Vagina (tissue), 2 donors: ENCODE measurements around the gene PACS2. TPM values are rescaled to one million over a fixed set of nuclear protein-coding genes. Genes with fewer than 3 reads are reported as not detected.

Source experiments
- DNase-seq, 2 donors: peaks; one replicate each; pipeline ENCODE4 v3.0.0-alpha.2; 2017; ENCODE audit errors: extremely low spot score in 2 of 2
- H3K27ac ChIP-seq: fragments of 200-600 bp; sonication (generic); one replicate; pipeline ENCODE4 v1.5.1; 2019
- H3K27me3 ChIP-seq: fragments of 200-600 bp; sonication (generic); one replicate; pipeline ENCODE4 v1.5.1; 2019
- H3K36me3 ChIP-seq, 2 donors: fragments of 200-600 bp; sonication (generic); one replicate each; pipeline ENCODE4 v1.5.1; 2017 to 2019
- H3K4me1 ChIP-seq: fragments of 200-600 bp; sonication (generic); one replicate; pipeline ENCODE4 v1.5.1; 2019
- H3K4me3 ChIP-seq, 2 donors: fragments of 200-600 bp; sonication (generic); 1 replicate in 1 of 2; 2 replicates in 1 of 2; pipeline ENCODE4 v1.5.1; 2016 to 2019
- H3K9me3 ChIP-seq: fragments of 200-600 bp; sonication (generic); one replicate; pipeline ENCODE4 v1.5.1; 2019
- POLR2A ChIP-seq, 2 donors: fragments of 450-650 bp; IDR thresholded peaks; one replicate each; pipeline ENCODE4 v1.6.1; 2017; ENCODE audit warnings: antibody characterized with exemption in 2 of 2, mild to moderate bottlenecking in 2 of 2, moderate library complexity in 2 of 2
- POLR2AphosphoS5 ChIP-seq, 2 donors: sonication (generic); formaldehyde crosslinking; IDR thresholded peaks; one replicate each; pipeline ENCODE4 v1.9.0; 2017; ENCODE audit warnings: antibody characterized with exemption in 2 of 2, mild to moderate bottlenecking in 2 of 2, low read depth in 1 of 2; ENCODE audit not compliant: insufficient read depth in 1 of 2
- intact Hi-C: fragments of 100-400 bp; cut with DNase I; formaldehyde crosslinking; loops from one replicate; pipeline ENCODE4 v1.15.1; 2023
- total RNA-seq: library from RNA; depleted of rRNA; stranded (reverse); fragments of >200 nt; gene quantifications from one replicate; pipeline ENCODE4 v1.2.3, GENCODE V29; 2016
- TF ChIP-seq, protein P1 (sequence below), 3 experiments: fragments of 450-650 bp in 2 of 3; fragments of 200-600 bp in 1 of 3; sonication (generic) in 1 of 3; IDR thresholded peaks; one replicate each; pipeline ENCODE4 v1.5.1; 2017 to 2019; ENCODE audit warnings: antibody characterized with exemption in 3 of 3, mild to moderate bottlenecking in 2 of 3, moderate library complexity in 2 of 3

Gene PACS2
- total RNA-seq, 1 donor from 2014 or later, result 64.8 TPM

DNA sequence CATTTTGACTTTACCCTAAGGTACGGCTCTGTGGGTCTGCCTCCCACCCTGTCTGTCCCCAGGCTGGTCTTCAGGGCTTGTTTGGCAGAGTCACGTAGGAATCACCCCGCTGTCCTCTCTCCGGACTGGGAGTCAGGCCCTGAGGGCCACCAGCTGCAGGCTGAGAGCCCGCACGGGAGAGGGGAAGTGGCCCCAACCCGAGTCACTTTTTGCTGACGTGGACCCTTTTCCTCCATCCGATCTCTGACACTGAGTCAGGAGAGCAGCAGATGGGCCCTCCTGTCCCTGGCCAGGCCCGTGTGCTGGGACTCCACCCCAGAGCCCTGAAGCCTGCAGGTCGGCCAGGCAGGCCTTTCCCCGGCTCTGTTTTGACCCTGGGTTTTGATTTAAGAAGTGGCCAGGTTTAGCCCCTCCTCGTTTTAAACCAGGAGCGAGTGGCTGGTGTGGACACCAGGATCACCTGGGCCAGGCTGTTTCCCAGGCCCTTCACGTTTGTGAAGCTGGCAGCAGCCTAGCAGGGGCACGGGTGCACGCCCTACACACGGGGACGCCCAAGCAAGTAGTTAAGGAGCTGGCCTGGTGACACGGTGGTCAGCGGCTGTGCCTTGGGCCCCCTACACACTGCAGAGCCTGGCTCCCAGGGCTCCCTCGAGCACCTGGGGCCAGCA lies 71.3 kb downstream of the PACS2 start:
- intact Hi-C loops, result no loop called here
- no peak for DNase-seq
- peaks cover 0 to 40% of the 10 kb centered on the region in 2 donors for H3K36me3 ChIP-seq

DNA sequence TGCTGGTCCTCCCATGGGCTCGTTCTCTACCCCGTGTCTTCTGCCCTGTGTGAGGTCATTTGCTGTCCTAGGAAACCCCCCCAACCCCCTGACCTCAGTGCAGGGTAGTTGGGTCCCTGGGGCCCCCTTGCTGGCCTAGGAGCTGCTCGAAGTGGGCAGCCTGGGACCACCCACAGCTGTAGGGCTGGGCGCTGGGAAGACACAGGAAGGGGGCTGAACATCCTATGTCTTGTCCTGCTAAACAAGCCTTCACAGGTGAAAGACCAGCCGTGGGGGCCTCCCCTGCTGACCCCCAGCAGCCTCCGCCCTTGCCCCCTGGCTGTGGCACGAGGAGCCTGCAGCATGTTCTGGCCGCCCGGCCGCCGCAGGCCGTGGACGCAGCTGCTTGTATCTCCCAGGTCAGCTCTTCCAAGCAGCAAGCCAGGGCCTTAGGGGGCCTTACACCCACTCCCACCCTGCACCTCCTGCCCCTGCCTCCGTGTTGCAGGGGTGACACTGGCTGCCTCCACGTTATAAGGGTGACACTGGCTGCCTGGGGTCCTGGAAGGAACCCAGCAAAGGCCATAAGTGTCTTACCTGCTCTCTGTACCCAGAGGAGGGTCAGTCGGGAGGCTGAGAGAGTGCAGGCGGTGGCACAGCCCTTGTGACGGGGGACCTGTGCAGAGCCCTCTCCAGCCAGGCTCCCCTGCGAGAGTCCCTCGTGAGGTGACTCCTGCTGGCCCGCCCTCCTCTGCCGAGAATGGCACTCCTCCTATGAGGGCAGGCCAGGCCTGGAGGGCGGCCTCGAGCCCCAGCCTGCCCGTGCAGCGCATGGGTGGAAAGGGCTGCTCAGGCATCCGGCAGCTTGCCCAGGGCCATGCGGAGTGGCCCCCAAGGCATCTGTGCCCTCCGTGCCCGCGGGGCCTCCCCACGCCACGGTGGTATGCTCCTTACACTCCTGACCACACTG lies 72.3 kb downstream of the PACS2 start:
- no peak overlapping the region for H3K27ac ChIP-seq
- H3K9me3 ChIP-seq, result no peaks in the 10 kb centered on the region
- H3K4me3 ChIP-seq, result no peak overlapping the region
- TF ChIP-seq POLR2A (IDR thresholded peaks at IDR 0.05) (no peak), POLR2AphosphoS5 (IDR thresholded peaks at IDR 0.05; ENCODE audit: insufficient read depth in 1 of 2, low read depth in 1 of 2) (no peak)
- TF ChIP-seq, protein P1, sequence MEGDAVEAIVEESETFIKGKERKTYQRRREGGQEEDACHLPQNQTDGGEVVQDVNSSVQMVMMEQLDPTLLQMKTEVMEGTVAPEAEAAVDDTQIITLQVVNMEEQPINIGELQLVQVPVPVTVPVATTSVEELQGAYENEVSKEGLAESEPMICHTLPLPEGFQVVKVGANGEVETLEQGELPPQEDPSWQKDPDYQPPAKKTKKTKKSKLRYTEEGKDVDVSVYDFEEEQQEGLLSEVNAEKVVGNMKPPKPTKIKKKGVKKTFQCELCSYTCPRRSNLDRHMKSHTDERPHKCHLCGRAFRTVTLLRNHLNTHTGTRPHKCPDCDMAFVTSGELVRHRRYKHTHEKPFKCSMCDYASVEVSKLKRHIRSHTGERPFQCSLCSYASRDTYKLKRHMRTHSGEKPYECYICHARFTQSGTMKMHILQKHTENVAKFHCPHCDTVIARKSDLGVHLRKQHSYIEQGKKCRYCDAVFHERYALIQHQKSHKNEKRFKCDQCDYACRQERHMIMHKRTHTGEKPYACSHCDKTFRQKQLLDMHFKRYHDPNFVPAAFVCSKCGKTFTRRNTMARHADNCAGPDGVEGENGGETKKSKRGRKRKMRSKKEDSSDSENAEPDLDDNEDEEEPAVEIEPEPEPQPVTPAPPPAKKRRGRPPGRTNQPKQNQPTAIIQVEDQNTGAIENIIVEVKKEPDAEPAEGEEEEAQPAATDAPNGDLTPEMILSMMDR (IDR thresholded peaks at IDR 0.05), result no peak
- intact Hi-C loops, result no loop called here
- H3K36me3 ChIP-seq, result peaks cover 0 to 34% of the 10 kb centered on the region in 2 donors
- H3K4me1 ChIP-seq, result no peaks in the 10 kb centered on the region
- DNase-seq, result no peak
- no peaks in the 10 kb centered on the region for H3K27me3 ChIP-seq

More for the DNA sequence above, 71.3 kb downstream of the PACS2 start:
- no peaks in the 10 kb centered on the region for H3K4me1 ChIP-seq
- H3K27me3 ChIP-seq, result no peaks in the 10 kb centered on the region
- no peak overlapping the region for H3K4me3 ChIP-seq
- no peaks in the 10 kb centered on the region for H3K9me3 ChIP-seq
- H3K27ac ChIP-seq, result no peak overlapping the region
- TF ChIP-seq POLR2A (IDR thresholded peaks at IDR 0.05) (no peak), POLR2AphosphoS5 (IDR thresholded peaks at IDR 0.05; ENCODE audit: insufficient read depth in 1 of 2, low read depth in 1 of 2) (no peak)
- TF ChIP-seq, protein P1 (IDR thresholded peaks at IDR 0.05), result no peak

DNA sequence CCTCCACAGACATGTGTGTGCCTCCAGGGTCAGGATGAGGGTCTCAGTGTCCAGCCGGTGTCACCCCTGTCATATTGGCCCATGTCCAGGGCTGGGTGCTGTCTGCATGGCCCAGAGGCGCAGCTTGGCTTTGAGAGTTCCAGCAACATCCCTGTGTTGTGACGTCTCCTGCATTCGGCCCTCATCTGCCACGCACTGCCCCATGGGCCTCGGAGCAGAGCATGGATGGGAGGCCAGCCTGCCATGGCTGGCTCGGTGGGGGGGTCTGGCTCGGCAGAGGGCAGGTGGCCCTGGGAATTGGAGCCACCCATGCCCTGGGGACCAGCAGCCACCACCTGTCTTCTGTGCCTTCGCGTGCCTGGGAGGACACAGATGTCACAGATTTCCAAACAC lies 73.0 kb downstream of the PACS2 start:
- no peaks in the 10 kb centered on the region for H3K27me3 ChIP-seq
- no peak overlapping the region for H3K4me3 ChIP-seq
- H3K27ac ChIP-seq, result no peak overlapping the region
- no peak for TF ChIP-seq POLR2A (IDR thresholded peaks at IDR 0.05)
- TF ChIP-seq, protein P1 (IDR thresholded peaks at IDR 0.05), result no peak
- TF ChIP-seq POLR2AphosphoS5 (IDR thresholded peaks at IDR 0.05; ENCODE audit: insufficient read depth in 1 of 2, low read depth in 1 of 2), result no peak
- no peaks in the 10 kb centered on the region for H3K4me1 ChIP-seq
- no peak for DNase-seq
- H3K9me3 ChIP-seq, result no peaks in the 10 kb centered on the region
- peaks cover 0 to 28% of the 10 kb centered on the region in 2 donors for H3K36me3 ChIP-seq
- intact Hi-C loops, result no loop called here

DNA sequence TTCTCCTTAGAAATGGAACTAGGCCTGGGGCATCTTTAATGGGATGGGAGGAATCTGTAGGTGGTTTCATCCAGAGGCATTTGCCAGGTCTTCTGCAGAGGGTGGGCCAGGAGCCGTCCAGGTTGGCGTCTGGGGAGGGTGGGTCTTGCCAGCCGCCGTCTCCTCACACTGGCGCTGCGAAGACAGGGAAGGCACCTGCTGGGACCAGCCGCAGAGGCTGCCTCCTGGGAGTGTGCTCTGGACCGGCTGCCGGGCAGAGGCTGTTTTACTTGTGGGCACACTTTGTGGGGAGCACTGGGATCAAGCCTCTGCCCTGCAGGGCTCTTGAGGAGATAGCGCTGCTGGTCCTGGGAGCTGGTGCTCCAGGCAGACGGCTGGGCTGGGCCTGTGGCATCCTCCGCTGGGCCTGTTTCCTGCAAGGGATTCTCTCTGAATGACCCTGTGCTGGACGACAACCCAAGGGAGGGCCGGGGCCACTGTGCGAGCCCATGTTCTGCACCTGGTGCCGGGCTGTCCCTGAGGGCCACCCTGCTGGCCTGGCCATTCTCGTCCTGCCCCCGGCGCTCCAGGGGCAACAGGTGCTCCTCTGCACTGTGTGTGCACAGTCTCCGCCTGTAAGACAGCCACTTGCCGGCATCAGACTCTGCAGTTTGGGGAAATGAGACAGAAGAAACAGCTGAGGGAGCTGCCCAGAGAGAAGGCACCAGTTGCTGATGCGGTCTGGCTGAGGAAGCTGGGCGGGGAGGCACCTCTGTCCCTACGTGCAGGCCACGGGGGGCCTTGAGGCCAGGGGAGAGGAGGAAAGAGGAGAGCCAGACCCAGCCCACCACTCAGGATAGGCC lies 73.8 kb downstream of the PACS2 start:
- Histone ChIP-seq H3K27ac (no peak overlapping the region), H3K4me1 (no peaks in the 10 kb centered on the region), H3K27me3 (no peaks in the 10 kb centered on the region), H3K4me3 (no peak overlapping the region), H3K36me3 (peaks cover 0 to 20% of the 10 kb centered on the region in 2 donors), H3K9me3 (no peaks in the 10 kb centered on the region)
- TF ChIP-seq POLR2A (IDR thresholded peaks at IDR 0.05), result no peak
- TF ChIP-seq, protein P1 (IDR thresholded peaks at IDR 0.05), result no peak
- TF ChIP-seq POLR2AphosphoS5 (IDR thresholded peaks at IDR 0.05; ENCODE audit: insufficient read depth in 1 of 2, low read depth in 1 of 2), result no peak
- intact Hi-C loops, result no loop called here
- DNase-seq, result no peak
